ENCODE data around the gene L3MBTL3. TPM values are rescaled to one million over a fixed set of nuclear protein-coding genes. Genes with fewer than 3 reads are reported as not detected.

The L3MBTL3 gene
- total RNA-seq, 4 donors from 2014 or later = 8.1 to 18.1 (median 14.2) TPM

DNA sequence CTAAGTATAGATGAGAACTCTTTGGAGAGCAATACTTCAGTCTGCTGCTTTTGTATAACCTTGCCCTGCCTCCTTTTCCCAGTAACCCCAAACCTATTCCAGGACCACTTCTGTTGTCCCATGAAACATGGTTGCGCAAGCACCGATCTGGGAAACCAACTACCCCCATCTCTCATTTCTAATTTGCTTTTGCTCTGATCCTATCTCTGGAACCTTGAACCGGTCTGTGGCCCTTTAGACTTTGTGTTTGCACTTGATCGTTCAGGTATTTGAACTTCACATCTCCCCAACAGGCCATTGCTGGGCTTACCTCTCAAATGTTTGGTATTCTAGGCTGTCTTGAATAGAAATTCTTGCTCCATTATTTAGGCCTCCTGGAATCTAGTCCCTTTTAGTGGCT is 25.0 kb downstream of the L3MBTL3 start:
- DNase-seq = no peak
- intact Hi-C loops (cut with DNase I) = no loop called here

DNA sequence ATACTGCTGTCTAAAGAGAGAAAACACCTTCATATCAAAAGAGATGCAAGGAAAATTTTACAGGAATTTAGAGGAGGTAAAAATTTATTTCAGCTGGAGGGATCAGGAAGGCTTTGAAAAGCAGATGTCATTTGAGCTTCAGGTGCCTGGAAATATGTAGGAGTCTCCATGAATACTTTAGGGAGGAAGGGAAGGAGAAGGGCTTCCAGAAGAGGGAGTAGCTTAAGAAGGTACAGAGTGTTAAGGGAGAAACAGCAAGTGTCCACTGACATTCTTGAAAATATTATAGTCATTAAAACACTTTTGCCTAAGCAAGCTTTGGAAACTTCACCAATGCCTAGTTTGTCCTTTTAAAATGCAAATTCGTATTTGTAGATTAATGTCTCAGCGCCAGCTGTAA is 27.2 kb downstream of the L3MBTL3 start:
- Histone ChIP-seq H3K36me3 (peaks cover 0 to 5% of the 10 kb centered on the region in 2 donors), H3K4me3 (replicated peaks in 1 of 3) (no peak overlapping the region), H3K4me1 (no peaks in the 10 kb centered on the region), H3K9me3 (no peaks in the 10 kb centered on the region), H3K27me3 (no peaks in the 10 kb centered on the region), H3K27ac (no peak overlapping the region)
- intact Hi-C loops (cut with DNase I) = no loop called here
- no peak for DNase-seq
- no peak for TF ChIP-seq POLR2A (IDR thresholded peaks at IDR 0.05)
- TF ChIP-seq, protein P1, sequence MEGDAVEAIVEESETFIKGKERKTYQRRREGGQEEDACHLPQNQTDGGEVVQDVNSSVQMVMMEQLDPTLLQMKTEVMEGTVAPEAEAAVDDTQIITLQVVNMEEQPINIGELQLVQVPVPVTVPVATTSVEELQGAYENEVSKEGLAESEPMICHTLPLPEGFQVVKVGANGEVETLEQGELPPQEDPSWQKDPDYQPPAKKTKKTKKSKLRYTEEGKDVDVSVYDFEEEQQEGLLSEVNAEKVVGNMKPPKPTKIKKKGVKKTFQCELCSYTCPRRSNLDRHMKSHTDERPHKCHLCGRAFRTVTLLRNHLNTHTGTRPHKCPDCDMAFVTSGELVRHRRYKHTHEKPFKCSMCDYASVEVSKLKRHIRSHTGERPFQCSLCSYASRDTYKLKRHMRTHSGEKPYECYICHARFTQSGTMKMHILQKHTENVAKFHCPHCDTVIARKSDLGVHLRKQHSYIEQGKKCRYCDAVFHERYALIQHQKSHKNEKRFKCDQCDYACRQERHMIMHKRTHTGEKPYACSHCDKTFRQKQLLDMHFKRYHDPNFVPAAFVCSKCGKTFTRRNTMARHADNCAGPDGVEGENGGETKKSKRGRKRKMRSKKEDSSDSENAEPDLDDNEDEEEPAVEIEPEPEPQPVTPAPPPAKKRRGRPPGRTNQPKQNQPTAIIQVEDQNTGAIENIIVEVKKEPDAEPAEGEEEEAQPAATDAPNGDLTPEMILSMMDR (IDR thresholded peaks at IDR 0.05) = no peak
- WGBS, 2 donors = 90 to 92% methylated on average over 2 of the region's 2 CpGs

More for the DNA sequence above, 25.0 kb downstream of the L3MBTL3 start:
- no peak for TF ChIP-seq POLR2A (IDR thresholded peaks at IDR 0.05)
- TF ChIP-seq, protein P1 (IDR thresholded peaks at IDR 0.05) = no peak
- no peak overlapping the region for H3K4me3 ChIP-seq (replicated peaks in 1 of 3)
- H3K4me1 ChIP-seq = no peaks in the 10 kb centered on the region
- H3K9me3 ChIP-seq = no peaks in the 10 kb centered on the region
- no peaks in the 10 kb centered on the region for H3K27me3 ChIP-seq
- H3K36me3 ChIP-seq = no peaks in the 10 kb centered on the region
- no peak overlapping the region for H3K27ac ChIP-seq
- WGBS, 2 donors = 92 to 98% methylated on average over 4 of the region's 4 CpGs

DNA sequence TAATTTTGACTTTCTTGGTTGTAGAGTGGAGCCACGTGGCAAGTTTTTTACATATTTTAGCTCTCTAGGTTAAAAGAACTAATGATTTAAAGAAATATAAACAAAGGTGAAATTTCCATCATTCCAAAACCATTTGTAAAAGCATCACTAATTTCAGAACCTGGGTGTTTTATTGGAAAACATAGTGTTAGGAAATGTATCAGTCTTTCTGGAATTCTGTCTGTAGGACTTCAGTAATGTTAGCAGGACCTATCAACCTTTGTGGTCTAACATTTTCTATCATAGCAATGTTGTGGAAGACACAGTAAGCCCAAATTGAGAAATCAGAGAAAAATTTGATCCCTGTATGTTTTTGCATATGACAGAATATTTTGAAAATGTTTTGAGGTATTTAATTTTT is 28.3 kb downstream of the L3MBTL3 start:
- Histone ChIP-seq H3K27ac (no peak overlapping the region), H3K27me3 (no peaks in the 10 kb centered on the region), H3K36me3 (peaks cover 5 to 8% of the 10 kb centered on the region in 2 donors), H3K4me3 (replicated peaks in 1 of 3) (no peak overlapping the region), H3K4me1 (no peaks in the 10 kb centered on the region), H3K9me3 (no peaks in the 10 kb centered on the region)
- intact Hi-C loops (cut with DNase I) = no loop called here
- 91 to 92% methylated on average over 1 of the region's 1 CpG for WGBS, 2 donors
- no peak for DNase-seq
- TF ChIP-seq, protein P1 (IDR thresholded peaks at IDR 0.05) = no peak
- TF ChIP-seq POLR2A (IDR thresholded peaks at IDR 0.05) = no peak

DNA sequence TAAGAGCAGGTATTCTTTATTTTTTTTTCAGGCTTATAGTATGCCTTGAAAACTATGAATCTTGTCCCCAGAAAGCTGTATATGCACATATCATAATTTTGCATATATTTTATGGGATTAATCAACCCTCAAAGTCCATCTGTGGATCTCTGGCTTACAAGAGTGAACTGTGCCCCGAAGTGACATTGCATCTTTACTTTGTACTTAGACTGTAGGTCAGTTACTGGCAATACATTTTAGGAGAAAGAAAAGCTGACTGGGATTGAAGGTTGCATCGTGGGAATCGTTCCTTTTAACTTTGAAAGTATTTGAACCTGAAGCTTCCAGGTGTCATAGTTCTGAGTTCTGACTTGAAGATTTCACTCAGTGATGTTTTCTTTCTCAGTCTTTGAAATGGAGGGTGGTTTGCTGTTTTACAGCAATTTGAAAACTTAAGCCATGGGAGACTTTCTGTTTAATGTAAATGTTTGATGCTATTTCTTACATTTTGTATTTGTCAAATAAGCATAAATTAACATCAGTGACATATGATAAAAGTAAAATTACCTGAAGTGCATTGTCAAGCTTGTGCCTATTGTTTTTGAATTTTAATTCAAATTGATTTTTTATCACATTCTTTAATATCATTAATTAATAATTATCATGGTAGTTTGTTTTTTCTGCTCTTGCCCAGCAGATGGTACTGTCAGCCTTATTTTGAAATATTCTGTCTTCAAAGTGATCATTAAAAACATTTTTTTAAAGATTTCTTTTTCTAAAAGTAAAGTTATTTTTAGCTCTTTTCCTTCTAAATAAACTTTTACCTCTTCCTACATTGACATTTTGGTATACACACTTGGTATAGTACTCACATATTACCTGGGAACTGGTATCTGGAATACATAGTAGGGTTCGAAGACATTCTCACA is 29.0 kb downstream of the L3MBTL3 start:
- no peaks in the 10 kb centered on the region for H3K9me3 ChIP-seq
- H3K4me3 ChIP-seq (replicated peaks in 1 of 3) = no peak overlapping the region
- no peaks in the 10 kb centered on the region for H3K27me3 ChIP-seq
- intact Hi-C loops (cut with DNase I) = no loop called here
- WGBS, 2 donors = 69 to 77% methylated on average over 4 of the region's 4 CpGs
- TF ChIP-seq, protein P1 (IDR thresholded peaks at IDR 0.05) = no peak
- peaks cover 8 to 12% of the 10 kb centered on the region in 2 donors for H3K36me3 ChIP-seq
- H3K27ac ChIP-seq = no peak overlapping the region
- DNase-seq = no peak
- no peaks in the 10 kb centered on the region for H3K4me1 ChIP-seq

DNA sequence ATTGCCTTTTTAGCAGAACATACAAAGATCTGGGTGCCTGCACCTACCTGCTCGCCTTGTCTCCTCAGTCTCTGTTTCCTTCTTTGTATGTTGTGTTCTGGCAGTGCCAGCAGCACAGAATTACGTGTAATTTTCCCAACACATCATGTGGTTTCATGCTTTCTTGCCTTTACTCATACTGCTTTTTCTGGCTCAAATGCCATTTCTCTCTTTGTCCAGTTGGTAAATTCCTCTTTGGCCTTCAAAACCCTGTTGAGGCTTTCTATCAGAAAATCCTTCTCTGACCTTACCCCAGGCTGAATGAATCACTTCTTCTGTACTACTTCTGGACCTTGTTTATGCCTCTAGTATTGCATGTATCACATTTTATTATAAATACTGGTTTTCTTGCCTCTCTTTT is 31.8 kb downstream of the L3MBTL3 start:
- Histone ChIP-seq H3K36me3 (peaks cover 8 to 12% of the 10 kb centered on the region in 2 donors), H3K27me3 (no peaks in the 10 kb centered on the region), H3K4me1 (no peaks in the 10 kb centered on the region), H3K27ac (no peak overlapping the region), H3K9me3 (no peaks in the 10 kb centered on the region), H3K4me3 (replicated peaks in 1 of 3) (no peak overlapping the region)
- TF ChIP-seq POLR2A (IDR thresholded peaks at IDR 0.05) = no peak
- TF ChIP-seq, protein P1 (IDR thresholded peaks at IDR 0.05) = no peak
- WGBS, 2 donors = 98 to 99% methylated on average over 2 of the region's 2 CpGs
- DNase-seq = no peak
- intact Hi-C loops (cut with DNase I) = no loop called here

All from thyroid gland (tissue), 4 donors.